Neutrophil (primary cell): Measurements from ENCODE around the gene RNF224.

Experiments used
- H3K27ac ChIP-seq: fragments of 200-600 bp; sonication (generic); 2 replicates; pipeline ENCODE4 v1.5.1; 2016; ENCODE audit warnings: mild to moderate bottlenecking, moderate library complexity
- H3K27me3 ChIP-seq: fragments of 200-600 bp; sonication (generic); 2 replicates; pipeline ENCODE4 v1.6.0; 2016; ENCODE audit warnings: mild to moderate bottlenecking
- H3K36me3 ChIP-seq: fragments of 200-600 bp; sonication (generic); 2 replicates; pipeline ENCODE4 v1.5.1; 2017
- H3K4me1 ChIP-seq, 2 experiments: fragments of 200-600 bp in 1 of 2; sonication (generic) in 1 of 2; 1 replicate in 1 of 2; 2 replicates in 1 of 2; pipeline versions ENCODE4 v1.5.1 to v1.6.1; 2013 to 2016; ENCODE audit warnings: low read depth in 1 of 2, low read length in 1 of 2, mild to moderate bottlenecking in 1 of 2, moderate library complexity in 1 of 2; ENCODE audit not compliant: control insufficient read depth in 1 of 2, insufficient read depth in 1 of 2
- H3K4me3 ChIP-seq, 2 experiments: fragments of 200-600 bp in 1 of 2; sonication (generic) in 1 of 2; 1 replicate in 1 of 2; 2 replicates in 1 of 2; pipeline ENCODE4 v1.5.1; 2013 to 2016; ENCODE audit warnings: low read depth in 1 of 2, low read length in 1 of 2, mild to moderate bottlenecking in 1 of 2, moderate library complexity in 1 of 2
- H3K9me3 ChIP-seq: fragments of 200-600 bp; sonication (generic); 2 replicates; pipeline ENCODE4 v1.5.1; 2016
- TF ChIP-seq, protein P1 (sequence below): fragments of 200-600 bp; sonication (generic); IDR thresholded peaks from 2 replicates; pipeline ENCODE4 v1.5.1; 2016; ENCODE audit warnings: antibody characterized with exemption

RNF224 gene

GRCh38 chr9:137224830-137225694 lies 2.2 kb upstream of the RNF224 start, which contains the start of gene CYSRT1:
CYSRT1 (plus strand) TSS chr9:137225174; CDS start chr9:137225622, 448 bp downstream.
- H3K36me3 ChIP-seq, result no peaks in the 10 kb centered on the region
- no peaks in the 10 kb centered on the region for H3K9me3 ChIP-seq
- peak within 1 kb of the TSS; percentile 87 for H3K27ac ChIP-seq
- H3K4me1 ChIP-seq, result peaks cover 15 to 30% of the 10 kb centered on the region in 2 experiments
- peaks cover 88% of the 10 kb centered on the region for H3K27me3 ChIP-seq
- TF ChIP-seq, protein P1, sequence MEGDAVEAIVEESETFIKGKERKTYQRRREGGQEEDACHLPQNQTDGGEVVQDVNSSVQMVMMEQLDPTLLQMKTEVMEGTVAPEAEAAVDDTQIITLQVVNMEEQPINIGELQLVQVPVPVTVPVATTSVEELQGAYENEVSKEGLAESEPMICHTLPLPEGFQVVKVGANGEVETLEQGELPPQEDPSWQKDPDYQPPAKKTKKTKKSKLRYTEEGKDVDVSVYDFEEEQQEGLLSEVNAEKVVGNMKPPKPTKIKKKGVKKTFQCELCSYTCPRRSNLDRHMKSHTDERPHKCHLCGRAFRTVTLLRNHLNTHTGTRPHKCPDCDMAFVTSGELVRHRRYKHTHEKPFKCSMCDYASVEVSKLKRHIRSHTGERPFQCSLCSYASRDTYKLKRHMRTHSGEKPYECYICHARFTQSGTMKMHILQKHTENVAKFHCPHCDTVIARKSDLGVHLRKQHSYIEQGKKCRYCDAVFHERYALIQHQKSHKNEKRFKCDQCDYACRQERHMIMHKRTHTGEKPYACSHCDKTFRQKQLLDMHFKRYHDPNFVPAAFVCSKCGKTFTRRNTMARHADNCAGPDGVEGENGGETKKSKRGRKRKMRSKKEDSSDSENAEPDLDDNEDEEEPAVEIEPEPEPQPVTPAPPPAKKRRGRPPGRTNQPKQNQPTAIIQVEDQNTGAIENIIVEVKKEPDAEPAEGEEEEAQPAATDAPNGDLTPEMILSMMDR, result no peak
- peak within 1 kb of the TSS; percentile 84 to 94 for H3K4me3 ChIP-seq

GRCh38 chr9:137225699-137226331 lies 1.5 kb upstream of the RNF224 start:
- H3K36me3 ChIP-seq, result no peaks in the 10 kb centered on the region
- H3K27me3 ChIP-seq, result peaks cover 86% of the 10 kb centered on the region
- H3K4me1 ChIP-seq, result peaks cover 15 to 30% of the 10 kb centered on the region in 2 experiments
- H3K4me3 ChIP-seq, result no peak overlapping the region
- no peak overlapping the region for H3K27ac ChIP-seq
- TF ChIP-seq, protein P1, result no peak
- no peaks in the 10 kb centered on the region for H3K9me3 ChIP-seq

DNA sequence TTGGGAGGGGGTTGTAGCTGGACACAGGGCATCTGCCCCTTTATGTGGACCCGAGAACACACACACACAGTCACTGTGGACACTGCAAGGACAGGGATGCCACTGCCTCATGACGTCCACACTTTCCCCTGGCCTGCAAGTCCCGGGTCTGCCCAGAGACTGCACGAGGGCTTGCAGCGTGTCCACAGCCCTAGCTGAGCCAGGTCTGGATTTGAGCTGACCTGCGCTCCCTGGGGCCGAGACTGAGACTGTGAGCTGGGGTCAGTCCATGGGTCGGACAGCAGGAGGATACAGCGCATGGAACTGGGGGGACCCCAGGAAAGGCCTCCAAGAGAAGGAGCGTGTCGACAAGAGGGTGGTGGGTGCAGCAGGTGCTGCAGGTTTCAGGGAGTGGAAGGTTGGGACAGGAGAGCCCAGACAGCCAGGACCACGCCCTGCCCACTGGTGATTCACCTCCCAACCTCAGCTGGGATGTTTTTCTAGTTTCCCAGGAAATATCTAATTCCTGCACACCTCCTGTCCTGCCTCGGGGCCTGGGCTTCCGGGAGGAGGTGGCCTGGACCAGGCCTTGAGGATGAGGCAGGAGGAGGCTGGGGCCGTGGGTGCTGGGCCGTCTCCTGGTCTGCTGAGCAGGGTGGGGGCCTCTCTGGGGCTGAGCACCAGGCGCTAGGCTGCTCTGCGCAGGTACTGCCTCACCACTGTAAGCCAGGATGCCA lies 806 bp upstream of the RNF224 start:
- Histone ChIP-seq H3K27ac (no peak overlapping the region), H3K4me3 (no peak overlapping the region), H3K4me1 (peaks cover 15 to 28% of the 10 kb centered on the region in 2 experiments), H3K27me3 (peaks cover 79% of the 10 kb centered on the region), H3K36me3 (no peaks in the 10 kb centered on the region), H3K9me3 (no peaks in the 10 kb centered on the region)
- TF ChIP-seq, protein P1, result no peak

GRCh38 chr9:137227853-137228505 lies 677 bp downstream of the RNF224 start:
- peaks cover 70% of the 10 kb centered on the region for H3K27me3 ChIP-seq
- TF ChIP-seq, protein P1, result no peak
- H3K27ac ChIP-seq, result no peak overlapping the region
- H3K4me1 ChIP-seq, result peaks cover 7 to 16% of the 10 kb centered on the region in 2 experiments
- H3K9me3 ChIP-seq, result no peaks in the 10 kb centered on the region
- no peaks in the 10 kb centered on the region for H3K36me3 ChIP-seq
- no peak overlapping the region for H3K4me3 ChIP-seq

GRCh38 chr9:137228506-137228967 lies 1.2 kb downstream of the RNF224 start:
- peaks cover 5 to 12% of the 10 kb centered on the region in 2 experiments for H3K4me1 ChIP-seq
- H3K27me3 ChIP-seq, result peaks cover 72% of the 10 kb centered on the region
- no peak overlapping the region for H3K4me3 ChIP-seq
- TF ChIP-seq, protein P1, result no peak
- no peaks in the 10 kb centered on the region for H3K36me3 ChIP-seq
- H3K9me3 ChIP-seq, result no peaks in the 10 kb centered on the region
- no peak overlapping the region for H3K27ac ChIP-seq
